Mesenteric fat pad (tissue), 1 donor: Measurements from ENCODE around the gene TNFRSF11A. TPM values are rescaled to one million over a fixed set of nuclear protein-coding genes. Genes with fewer than 3 reads are reported as not detected.

Source experiments
- DNase-seq: peaks from one replicate; pipeline ENCODE4 v3.0.0-alpha.2; 2020; ENCODE audit warnings: low spot score
- total RNA-seq: library from RNA; stranded (reverse); fragmentation: NEBNext Ultra II Directional; extraction: Animal tissue kit (Norgen Biotek cat#: 25700); gene quantifications from one replicate; pipeline ENCODE4 v1.2.1, GENCODE V29; 2021
- donor health status: DM: yes; HTN: yes; CAD: no.

TNFRSF11A gene
- total RNA-seq, 1 donor from 2014 or later = 17.1 TPM

- DNase-seq = no peak
Measured at GRCh38 chr18:62341473-62341872, 16.4 kb downstream of the TNFRSF11A start.

- DNase-seq = no peak
Measured at GRCh38 chr18:62342884-62343283, 17.8 kb downstream of the TNFRSF11A start.

DNA sequence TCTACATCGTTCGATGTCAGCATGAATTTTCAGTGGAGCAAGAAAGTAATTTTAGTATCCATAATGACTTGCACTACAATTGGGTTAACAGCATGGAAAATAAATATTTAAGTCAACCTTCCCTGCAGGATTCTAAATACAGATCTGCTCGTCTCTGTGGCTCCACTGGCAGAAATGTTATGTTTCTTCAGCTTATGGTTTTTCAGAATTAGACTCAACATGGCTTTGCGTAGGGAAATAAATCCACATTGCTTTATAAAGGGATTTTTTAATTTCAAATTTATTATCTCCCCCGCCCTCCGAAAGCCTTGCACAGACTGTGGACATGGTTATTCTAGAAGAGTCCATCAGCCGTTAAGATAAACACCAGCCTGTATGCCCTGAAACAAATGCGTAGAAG is 18.2 kb downstream of the TNFRSF11A start:
- no peak for DNase-seq

DNA sequence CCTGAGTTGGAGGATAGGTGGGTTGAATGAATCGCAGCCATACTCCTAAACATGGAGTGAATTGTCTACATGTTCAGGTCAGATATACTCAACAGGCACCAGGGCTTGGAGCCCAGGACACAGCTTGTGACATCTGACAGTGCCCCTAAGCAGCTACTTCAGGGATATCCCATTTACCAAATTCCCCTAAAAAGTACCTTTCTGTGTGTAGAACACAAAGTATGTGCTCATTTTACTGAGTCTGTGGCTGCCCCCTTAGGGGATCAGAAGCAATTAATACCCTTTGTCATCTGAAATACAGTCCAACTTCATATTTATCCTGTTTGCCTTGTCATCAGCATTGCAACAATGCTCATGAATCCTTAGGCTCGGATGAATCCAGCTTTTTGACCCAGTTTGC is 20.8 kb downstream of the TNFRSF11A start:
- DNase-seq = no peak

DNA sequence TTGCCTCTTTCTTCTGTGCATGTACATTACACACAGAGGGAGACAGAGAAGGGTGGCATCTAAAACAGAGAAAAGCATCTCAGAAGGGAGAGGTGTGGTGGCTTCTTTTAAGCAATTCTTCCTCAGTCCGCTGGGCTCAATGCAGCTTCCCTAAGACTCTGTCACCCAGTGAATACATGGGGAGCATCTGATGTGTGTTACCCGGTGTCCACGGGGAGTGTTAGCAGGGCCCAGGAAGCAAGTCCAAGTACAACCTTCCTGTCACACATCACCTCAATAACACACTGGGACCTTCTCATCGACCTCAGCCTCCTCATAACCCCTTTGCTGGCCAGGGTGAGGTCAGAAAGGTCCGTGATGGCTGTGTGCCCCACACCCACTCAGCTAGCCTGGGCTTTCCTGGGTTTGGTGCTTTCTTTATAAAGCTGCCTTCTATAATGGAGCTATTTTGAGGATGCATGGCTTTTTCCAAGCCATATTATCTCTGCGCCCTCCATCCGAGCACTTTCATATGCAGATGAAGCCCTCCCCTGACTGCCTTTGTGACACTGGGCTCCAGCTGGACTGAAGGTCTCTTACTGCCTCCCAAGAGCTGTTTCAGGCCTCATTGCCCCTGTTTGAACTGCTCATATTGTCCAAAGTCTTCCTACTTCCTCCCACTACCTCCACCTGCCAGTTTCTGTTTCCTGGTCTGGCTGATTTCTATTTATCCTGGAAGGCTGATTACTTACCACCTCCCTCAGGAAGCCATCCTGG is 21.4 kb downstream of the TNFRSF11A start:
- DNase-seq = no peak

DNA sequence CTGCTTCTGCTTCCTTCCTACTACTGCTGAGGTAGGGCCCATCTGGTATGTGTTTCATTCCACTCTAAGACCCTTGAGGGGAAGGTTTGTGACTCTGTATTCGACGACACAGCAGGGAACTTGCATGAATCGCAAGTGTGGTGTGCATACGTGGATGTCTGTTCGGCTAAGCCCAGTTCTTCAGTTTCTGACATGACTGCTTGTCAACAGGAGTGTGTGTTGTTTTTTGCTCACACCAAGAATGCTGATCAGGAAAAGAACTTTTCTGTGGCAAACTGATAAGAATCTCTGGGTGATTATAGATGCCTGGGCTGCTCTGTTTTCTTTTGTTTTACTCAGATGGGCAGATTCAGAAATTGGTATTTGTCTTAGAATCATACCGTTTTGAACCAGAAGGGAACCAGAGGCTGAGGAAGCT is 22.0 kb downstream of the TNFRSF11A start:
- DNase-seq = no peak

- no peak for DNase-seq
Measured at GRCh38 chr18:62348474-62348873, 23.4 kb downstream of the TNFRSF11A start.

- DNase-seq = no peak
Measured at GRCh38 chr18:62353170-62353569, 28.1 kb downstream of the TNFRSF11A start.

DNA sequence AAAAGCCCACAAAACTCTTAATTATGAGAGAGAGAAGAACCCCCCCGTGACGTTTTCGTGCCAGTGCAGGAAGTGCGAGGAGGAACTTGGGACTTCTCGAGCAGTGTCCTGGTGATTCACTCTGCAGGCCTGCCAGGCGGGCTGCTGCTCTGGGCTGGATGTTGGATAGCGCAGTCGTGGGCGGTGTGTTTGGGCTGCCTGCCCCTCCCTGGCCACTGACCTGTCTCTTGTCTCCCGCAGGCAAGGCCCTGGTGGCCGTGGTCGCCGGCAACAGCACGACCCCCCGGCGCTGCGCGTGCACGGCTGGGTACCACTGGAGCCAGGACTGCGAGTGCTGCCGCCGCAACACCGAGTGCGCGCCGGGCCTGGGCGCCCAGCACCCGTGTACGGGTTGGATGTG is 29.0 kb downstream of the TNFRSF11A start:
- DNase-seq = no peak

- no peak for DNase-seq
Measured at GRCh38 chr18:62357079-62357719, 32.1 kb downstream of the TNFRSF11A start.

DNA sequence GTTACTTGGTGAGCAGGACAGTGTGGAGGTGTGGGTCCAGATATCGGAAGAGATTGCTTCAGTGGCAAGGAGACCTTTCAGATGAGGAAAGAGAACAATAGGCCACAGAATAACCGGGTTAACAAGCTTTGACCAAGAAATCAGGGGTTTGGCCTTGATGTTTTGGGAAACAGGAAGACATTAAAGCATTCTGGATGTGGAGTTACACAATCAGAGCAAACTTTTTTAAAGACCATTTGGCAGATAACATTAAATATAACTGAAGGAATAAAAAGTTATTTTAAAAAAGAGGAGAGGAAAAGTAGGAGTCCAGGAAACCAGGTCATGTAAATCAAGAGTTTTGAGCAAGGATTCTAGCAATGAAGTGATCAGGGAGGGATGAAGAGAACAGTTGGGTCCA is 35.7 kb downstream of the TNFRSF11A start:
- no peak for DNase-seq

DNA sequence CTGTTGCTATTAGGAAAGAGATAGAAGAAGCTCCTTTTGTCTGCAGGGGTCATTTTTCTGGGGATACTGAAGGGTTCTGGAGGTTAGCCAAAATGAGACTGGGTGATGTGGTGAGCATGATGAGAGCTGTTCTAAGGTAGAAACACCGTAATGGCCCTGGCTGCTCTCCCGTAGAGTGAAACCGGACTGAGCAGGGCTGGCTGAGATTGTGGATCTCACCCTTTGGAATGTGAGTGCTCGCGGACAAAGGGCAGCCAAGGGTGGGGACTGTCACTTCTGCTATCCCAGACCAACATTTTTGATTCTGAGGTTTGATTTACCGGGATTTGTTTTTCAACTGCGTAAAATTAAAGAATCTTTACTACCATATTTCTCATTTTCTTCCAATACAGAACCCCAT is 36.2 kb downstream of the TNFRSF11A start:
- no peak for DNase-seq

DNA sequence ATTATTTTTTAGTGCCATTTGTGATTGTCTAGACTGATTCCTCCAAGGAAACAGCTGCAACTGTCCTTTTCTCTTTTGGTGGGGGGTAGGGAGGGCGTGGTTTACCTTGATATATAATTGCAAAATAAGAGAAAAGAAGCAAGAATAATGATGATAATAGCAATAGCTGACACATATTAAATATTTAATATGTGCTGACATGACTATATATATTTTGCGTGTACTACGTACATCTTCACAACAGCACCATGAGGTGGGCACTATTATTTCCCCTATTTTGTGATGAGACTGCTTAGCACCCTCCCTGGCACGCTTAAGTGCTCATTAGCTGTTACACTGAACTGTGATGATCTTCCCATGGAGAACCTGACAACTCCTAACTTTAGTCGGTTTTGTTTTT is 39.4 kb downstream of the TNFRSF11A start:
- DNase-seq = no peak

DNA sequence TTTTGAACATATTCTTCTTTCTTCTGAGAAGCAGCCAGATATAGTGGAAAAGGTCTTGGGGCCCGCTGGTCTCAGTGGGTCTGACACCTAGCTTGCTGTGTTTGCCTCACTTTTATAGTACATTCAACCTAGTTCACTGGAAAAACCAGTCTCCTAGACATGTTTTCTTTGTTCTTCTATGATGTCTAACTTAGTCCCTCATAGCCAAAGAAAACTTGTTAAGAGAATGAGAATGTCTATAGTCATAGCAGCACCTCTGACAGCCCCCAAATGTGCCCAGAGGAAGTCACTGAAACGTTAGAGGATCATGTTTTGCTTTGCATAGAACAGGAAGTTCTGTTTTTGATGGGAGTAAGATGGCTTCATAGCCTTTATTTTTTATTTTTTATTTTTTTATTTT is 40.3 kb downstream of the TNFRSF11A start:
- no peak for DNase-seq

GRCh38 chr18:62366992-62367391 is 41.9 kb downstream of the TNFRSF11A start:
- no peak for DNase-seq

- DNase-seq = no peak
Measured at GRCh38 chr18:62368100-62368499, 43.0 kb downstream of the TNFRSF11A start.

GRCh38 chr18:62369129-62369644 is 44.1 kb downstream of the TNFRSF11A start:
- no peak for DNase-seq

GRCh38 chr18:62370366-62370765 is 45.3 kb downstream of the TNFRSF11A start:
- DNase-seq = no peak

DNA sequence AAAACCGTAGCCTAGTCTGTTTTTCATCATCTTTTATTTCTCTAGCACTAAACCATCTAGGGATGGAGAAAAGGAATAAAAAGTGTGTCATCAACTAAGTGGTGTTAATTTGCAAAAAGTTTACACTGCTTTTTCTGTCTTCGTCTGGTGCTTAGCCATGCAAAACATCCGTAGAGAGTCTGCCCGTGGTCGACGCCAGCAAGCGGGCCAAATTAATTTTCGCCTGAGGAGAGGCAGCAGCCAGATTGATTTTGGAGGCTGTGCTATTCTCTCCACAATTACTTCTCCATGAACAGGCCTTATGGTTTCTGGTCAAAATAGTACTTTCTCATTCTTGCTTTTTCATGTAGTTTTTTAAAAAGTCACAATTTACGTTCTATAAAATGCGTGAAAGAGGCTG is 46.3 kb downstream of the TNFRSF11A start:
- DNase-seq = no peak

DNA sequence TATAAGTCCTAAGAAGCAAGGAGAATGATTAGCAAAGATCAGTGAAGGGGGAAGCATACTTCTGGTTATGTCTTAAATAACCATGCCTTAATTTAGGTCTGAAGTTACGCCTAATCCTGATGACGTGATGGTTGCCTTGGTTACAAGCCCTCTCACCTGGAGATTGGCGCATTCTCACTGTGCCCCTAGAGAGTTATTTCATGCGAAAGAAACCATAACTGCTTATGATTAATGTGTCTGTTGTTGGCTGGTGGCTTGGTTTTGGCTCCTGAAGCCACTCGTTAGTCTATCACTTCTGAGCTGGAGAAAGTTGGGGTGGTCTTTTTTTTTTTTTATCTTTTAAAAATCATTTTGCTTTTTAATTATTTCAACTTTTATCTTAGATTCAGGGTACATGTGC is 47.0 kb downstream of the TNFRSF11A start:
- DNase-seq = no peak

DNA sequence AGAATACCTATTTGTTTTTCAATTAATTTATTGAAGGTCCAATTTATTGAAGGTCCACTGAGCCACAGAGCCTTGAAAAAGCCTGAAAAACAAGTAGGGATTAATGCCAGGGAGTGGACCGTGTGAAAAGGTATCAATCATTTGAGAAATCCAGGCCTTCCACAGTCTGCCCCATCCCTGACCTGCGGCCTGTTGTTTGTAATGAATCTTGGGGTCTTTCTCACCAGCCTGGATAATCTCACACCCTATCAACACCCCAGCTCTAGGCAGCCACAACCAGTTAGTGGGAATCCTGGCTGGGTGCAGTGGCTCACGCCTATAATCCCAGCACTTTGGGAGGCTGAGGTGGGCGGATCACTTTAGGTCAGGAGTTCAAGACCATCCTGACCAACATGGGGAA is 47.8 kb downstream of the TNFRSF11A start:
- no peak for DNase-seq

- DNase-seq = no peak
Measured at GRCh38 chr18:62374410-62374965, 49.4 kb downstream of the TNFRSF11A start.
